H1 (cell line): ENCODE measurements around the gene PGM1.

ENCODE experiments used
- JUN ChIP-seq: IDR thresholded peaks from 2 replicates; pipeline ENCODE4 v1.6.1; 2011; ENCODE audit warnings: low read depth, mild to moderate bottlenecking, improper control_type of control experiment, low read length
- ZNF274 ChIP-seq: IDR thresholded peaks from 2 replicates; pipeline ENCODE4 v1.7.0; 2012; ENCODE audit warnings: low read length, borderline replicate concordance; ENCODE audit errors: extremely low read depth
- TF ChIP-seq, protein P1 (sequence below), 3 experiments: IDR thresholded peaks; 1 replicate in 2 of 3; 2 replicates in 1 of 3; pipeline versions ENCODE4 v1.5.1 to v1.6.1; 2011; ENCODE audit warnings: low read length in 3 of 3, mild to moderate bottlenecking in 3 of 3, inconsistent platforms in 2 of 3, low read depth in 1 of 3, moderate library complexity in 1 of 3; ENCODE audit not compliant: insufficient read depth in 1 of 3; ENCODE audit errors: control extremely low read depth in 1 of 3

DNA sequence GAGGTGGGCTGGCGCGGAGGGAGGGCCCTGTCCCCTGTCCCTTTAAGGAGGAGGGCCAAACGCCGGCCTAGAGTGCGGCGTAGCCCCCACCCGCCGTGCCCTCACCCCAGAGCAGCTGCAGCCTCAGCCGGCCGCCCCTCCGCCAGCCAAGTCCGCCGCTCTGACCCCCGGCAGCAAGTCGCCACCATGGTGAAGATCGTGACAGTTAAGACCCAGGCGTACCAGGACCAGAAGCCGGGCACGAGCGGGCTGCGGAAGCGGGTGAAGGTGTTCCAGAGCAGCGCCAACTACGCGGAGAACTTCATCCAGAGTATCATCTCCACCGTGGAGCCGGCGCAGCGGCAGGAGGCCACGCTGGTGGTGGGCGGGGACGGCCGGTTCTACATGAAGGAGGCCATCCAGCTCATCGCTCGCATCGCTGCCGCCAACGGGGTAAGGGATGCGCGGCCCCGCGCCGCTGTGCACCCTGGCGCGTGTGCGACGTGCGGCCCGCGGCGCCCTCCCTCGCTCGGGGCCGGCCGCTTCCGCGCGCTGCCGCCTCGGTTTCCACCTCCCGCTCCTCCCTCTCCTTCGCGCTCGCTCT, at the start of gene PGM1:
- TF ChIP-seq JUN (no peak), ZNF274 (no peak)
- TF ChIP-seq, protein P1, sequence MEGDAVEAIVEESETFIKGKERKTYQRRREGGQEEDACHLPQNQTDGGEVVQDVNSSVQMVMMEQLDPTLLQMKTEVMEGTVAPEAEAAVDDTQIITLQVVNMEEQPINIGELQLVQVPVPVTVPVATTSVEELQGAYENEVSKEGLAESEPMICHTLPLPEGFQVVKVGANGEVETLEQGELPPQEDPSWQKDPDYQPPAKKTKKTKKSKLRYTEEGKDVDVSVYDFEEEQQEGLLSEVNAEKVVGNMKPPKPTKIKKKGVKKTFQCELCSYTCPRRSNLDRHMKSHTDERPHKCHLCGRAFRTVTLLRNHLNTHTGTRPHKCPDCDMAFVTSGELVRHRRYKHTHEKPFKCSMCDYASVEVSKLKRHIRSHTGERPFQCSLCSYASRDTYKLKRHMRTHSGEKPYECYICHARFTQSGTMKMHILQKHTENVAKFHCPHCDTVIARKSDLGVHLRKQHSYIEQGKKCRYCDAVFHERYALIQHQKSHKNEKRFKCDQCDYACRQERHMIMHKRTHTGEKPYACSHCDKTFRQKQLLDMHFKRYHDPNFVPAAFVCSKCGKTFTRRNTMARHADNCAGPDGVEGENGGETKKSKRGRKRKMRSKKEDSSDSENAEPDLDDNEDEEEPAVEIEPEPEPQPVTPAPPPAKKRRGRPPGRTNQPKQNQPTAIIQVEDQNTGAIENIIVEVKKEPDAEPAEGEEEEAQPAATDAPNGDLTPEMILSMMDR (IDR thresholded peaks at IDR 0.05; ENCODE audit: control extremely low read depth in 1 of 3, insufficient read depth in 1 of 3, low read depth in 1 of 3, low read length in 3 of 3) = no peak
